ENCODE measurements around the gene GIPC3.
"Not testable (repeated sequence)": the region's sequence is repeated elsewhere in the genome, so short reads cannot be mapped to it uniquely, and the experiment has no call there.

Gene GIPC3

GRCh38 chr19:3620145-3620816 is 35.0 kb downstream of the GIPC3 start:
- DNase-seq = no peak

- no peak for DNase-seq
Measured at GRCh38 chr19:3620817-3621547, 35.7 kb downstream of the GIPC3 start.

- no peak for DNase-seq
Measured at GRCh38 chr19:3621689-3622088, 36.4 kb downstream of the GIPC3 start.

- DNase-seq = no peak
Measured at GRCh38 chr19:3622224-3622623, 36.9 kb downstream of the GIPC3 start.

- DNase-seq = no peak
Measured at GRCh38 chr19:3623716-3624115, 38.4 kb downstream of the GIPC3 start.

GRCh38 chr19:3625996-3626472 is 40.8 kb downstream of the GIPC3 start:
- DNase-seq = no peak

- DNase-seq = peak; percentile 99
Measured at GRCh38 chr19:3626473-3627350, 41.4 kb downstream of the GIPC3 start, which contains the start of gene CACTIN. Gene CACTIN, minus strand, starts transcription at chr19:3626790. Its CDS starts 28 bp downstream, at chr19:3626762.

GRCh38 chr19:3627351-3627723 is 42.1 kb downstream of the GIPC3 start:
- DNase-seq = no peak

- not testable (repeated sequence) for DNase-seq
Measured at GRCh38 chr19:3628766-3629165, 43.5 kb downstream of the GIPC3 start.

- no peak for DNase-seq
Measured at GRCh38 chr19:3631053-3631861, 46.0 kb downstream of the GIPC3 start.

GRCh38 chr19:3632098-3632497 is 46.8 kb downstream of the GIPC3 start:
- no peak for DNase-seq

GRCh38 chr19:3632739-3633558 is 47.7 kb downstream of the GIPC3 start:
- DNase-seq = no peak

GRCh38 chr19:3633559-3633988 is 48.3 kb downstream of the GIPC3 start:
- no peak for DNase-seq

GRCh38 chr19:3634496-3635045 is 49.3 kb downstream of the GIPC3 start:
- DNase-seq = no peak

GRCh38 chr19:3636506-3636905 is 51.2 kb downstream of the GIPC3 start:
- DNase-seq = no peak

- DNase-seq = no peak
Measured at GRCh38 chr19:3636962-3637361, 51.7 kb downstream of the GIPC3 start.

- DNase-seq = no peak
Measured at GRCh38 chr19:3637621-3638020, 52.3 kb downstream of the GIPC3 start.

GRCh38 chr19:3638208-3639193 is 53.2 kb downstream of the GIPC3 start:
- no peak for DNase-seq

- DNase-seq = no peak
Measured at GRCh38 chr19:3639479-3639878, 54.2 kb downstream of the GIPC3 start.
